A549 (cell line): ENCODE results near the gene MSRB3. TPM values are rescaled to one million over a fixed set of nuclear protein-coding genes. Genes with fewer than 3 reads are reported as not detected.

Experiments
- ATAC-seq, 2 experiments: fragments of 200-7000 bp in 1 of 2; fragments of >200 bp in 1 of 2; cut with Nextera tagmentation in 1 of 2; cut with Tn5 transposase in 1 of 2; 3 replicates each; pipeline versions ENCODE4 v1.8.0 to v1.9.1; 2018 to 2020; ENCODE audit warnings: mild to moderate bottlenecking in 1 of 2, moderate library complexity in 1 of 2
- CTCF ChIA-PET: fragments of 300-600 bp; sonication (Branson Sonifier 250); formaldehyde crosslinking; extraction: SDS; loops from one replicate; lab custom pipeline; 2021; ENCODE audit warnings: antibody characterized with exemption, inconsistent platforms; lab: Yijun Ruan, JAX
- POLR2A ChIA-PET: fragments of 350-600 bp; formaldehyde crosslinking; extraction: SDS; loops from one replicate; lab custom pipeline; 2021; ENCODE audit warnings: antibody characterized with exemption, inconsistent platforms; lab: Yijun Ruan, JAX
- DNase-seq, 2 experiments: peaks; one replicate each; pipeline versions ENCODE4 v3.0.0 to v3.0.0-alpha.2; 2011 to 2016; ENCODE audit warnings: low read depth in 1 of 2, low spot score in 1 of 2
- FAIRE-seq: peaks from 2 replicates; lab custom pipeline; 2011; peaks lifted over from hg19 to GRCh38; lab: Jason Lieb, UNC
- H3K27ac ChIP-seq, 2 experiments: fragments of >200 bp; sonication (Bioruptor Twin); formaldehyde crosslinking; 3 replicates each; pipeline ENCODE4 v1.5.1; 2016 to 2017
- H3K4me1 ChIP-seq: fragments of >200 bp; sonication (Bioruptor Twin); formaldehyde crosslinking; 3 replicates; pipeline ENCODE4 v1.6.1; 2016
- H3K4me2 ChIP-seq: fragments of >200 bp; sonication (Bioruptor Twin); formaldehyde crosslinking; 3 replicates; pipeline ENCODE4 v1.6.1; 2016
- H3K4me3 ChIP-seq: fragments of >200 bp; sonication (Bioruptor Twin); formaldehyde crosslinking; 3 replicates; pipeline ENCODE4 v1.5.1; 2016
- H3K9me3 ChIP-seq: fragments of >200 bp; sonication (Bioruptor Twin); formaldehyde crosslinking; 3 replicates; pipeline ENCODE4 v1.6.1; 2016
- BCL3 ChIP-seq: fragments of >200 bp; sonication (Bioruptor Twin); formaldehyde crosslinking; IDR thresholded peaks from 3 replicates; pipeline ENCODE4 v1.6.1; 2016
- CBX2 ChIP-seq: fragments of 200-600 bp; sonication (generic); IDR thresholded peaks from 2 replicates; pipeline ENCODE4 v1.6.1; 2016; ENCODE audit warnings: low read depth, mild to moderate bottlenecking, borderline replicate concordance
- CHD4 ChIP-seq: fragments of 200-600 bp; sonication (generic); IDR thresholded peaks from 2 replicates; pipeline ENCODE4 v1.6.1; 2016; ENCODE audit warnings: antibody characterized with exemption, mild to moderate bottlenecking, borderline replicate concordance
- E2F6 ChIP-seq: IDR thresholded peaks from 2 replicates; pipeline ENCODE4 v1.6.1; 2012; ENCODE audit warnings: low read depth, borderline replicate concordance
- EP300 ChIP-seq, 2 experiments: fragments of >200 bp; sonication (Bioruptor Twin); formaldehyde crosslinking; IDR thresholded peaks; 2 replicates in 1 of 2; 3 replicates in 1 of 2; pipeline ENCODE4 v1.6.1; 2016 to 2017
- GATA3 ChIP-seq: IDR thresholded peaks from 2 replicates; pipeline ENCODE4 v1.6.1; 2012; ENCODE audit warnings: borderline replicate concordance
- HES2 ChIP-seq: fragments of >200 bp; sonication (Bioruptor Twin); formaldehyde crosslinking; IDR thresholded peaks from 2 replicates; pipeline ENCODE4 v1.6.1; 2016
- HMGXB4 ChIP-seq: fragments of 250-450 bp; sonication (Bioruptor Pico); IDR thresholded peaks from 2 replicates; pipeline ENCODE4 v1.5.0; 2021; ENCODE audit warnings: mild to moderate bottlenecking, moderate library complexity, borderline replicate concordance
- HOXB13 ChIP-seq: fragments of 250-450 bp; sonication (Bioruptor Pico); IDR thresholded peaks from 2 replicates; pipeline ENCODE4 v1.5.0; 2020; ENCODE audit warnings: low read depth, mild to moderate bottlenecking, moderate library complexity
- JUNB ChIP-seq: fragments of >200 bp; sonication (Bioruptor Twin); formaldehyde crosslinking; IDR thresholded peaks from 2 replicates; pipeline ENCODE4 v1.6.1; 2016
- KDM1A ChIP-seq: fragments of 200-600 bp; sonication (generic); IDR thresholded peaks from 2 replicates; pipeline ENCODE4 v1.6.1; 2016; ENCODE audit warnings: low read depth, mild to moderate bottlenecking
- MYC ChIP-seq: IDR thresholded peaks from 2 replicates; pipeline ENCODE4 v1.6.1; 2012; ENCODE audit warnings: mild to moderate bottlenecking, inconsistent platforms, low read length, improper control_type of control experiment, borderline replicate concordance
- NFE2L2 ChIP-seq: fragments of 150-350 bp; conservative IDR thresholded peaks from 2 replicates; pipeline ENCODE4 v1.6.1; 2014; ENCODE audit warnings: low read length
- PHF8 ChIP-seq: fragments of 200-600 bp; sonication (generic); IDR thresholded peaks from 2 replicates; pipeline ENCODE4 v1.6.1; 2016; ENCODE audit warnings: low read depth, mild to moderate bottlenecking, antibody characterized with exemption, moderate library complexity, borderline replicate concordance
- POLR2A ChIP-seq: IDR thresholded peaks from 2 replicates; pipeline ENCODE4 v1.6.1; 2012; ENCODE audit warnings: mild to moderate bottlenecking, low read length
- RAD21 ChIP-seq, 2 experiments: fragments of >200 bp in 1 of 2; sonication (Bioruptor Twin) in 1 of 2; formaldehyde crosslinking in 1 of 2; IDR thresholded peaks in 1 of 2; conservative IDR thresholded peaks in 1 of 2; 2 replicates in 1 of 2; 3 replicates in 1 of 2; pipeline ENCODE4 v1.6.1; 2012 to 2018; ENCODE audit warnings: inconsistent platforms in 1 of 2
- RFX5 ChIP-seq: fragments of 450-650 bp; IDR thresholded peaks from 2 replicates; pipeline ENCODE4 v1.7.1; 2014; ENCODE audit warnings: antibody characterized with exemption, mild to moderate bottlenecking, moderate library complexity
- SMC3 ChIP-seq: fragments of >200 bp; sonication (Bioruptor Twin); formaldehyde crosslinking; IDR thresholded peaks from 3 replicates; pipeline ENCODE4 v1.6.1; 2018; ENCODE audit warnings: inconsistent platforms
- SREBF2 ChIP-seq: fragments of 450-650 bp; IDR thresholded peaks from 2 replicates; pipeline ENCODE4 v1.6.1; 2014; ENCODE audit warnings: mild to moderate bottlenecking, moderate library complexity
- TP53 ChIP-seq: fragments of 250-450 bp; sonication (Bioruptor Pico); IDR thresholded peaks from 2 replicates; pipeline ENCODE4 v1.5.0; 2021; ENCODE audit warnings: mild to moderate bottlenecking, moderate library complexity
- USF2 ChIP-seq: fragments of 450-650 bp; IDR thresholded peaks from 2 replicates; pipeline ENCODE4 v1.6.1; 2014; ENCODE audit warnings: antibody characterized with exemption
- ZFP36 ChIP-seq: fragments of 450-650 bp; IDR thresholded peaks from 2 replicates; pipeline ENCODE4 v1.6.1; 2014; ENCODE audit warnings: borderline replicate concordance; ENCODE audit not compliant: partially characterized antibody
- ZNF302 ChIP-seq: fragments of 250-450 bp; sonication (Bioruptor Pico); IDR thresholded peaks from 2 replicates; pipeline ENCODE4 v1.9.0; 2021; ENCODE audit warnings: inconsistent platforms, mild to moderate bottlenecking, moderate library complexity
- ZSCAN20 ChIP-seq: fragments of 250-450 bp; sonication (Bioruptor Pico); IDR thresholded peaks from 2 replicates; pipeline ENCODE4 v1.8.0; 2022; ENCODE audit warnings: mild to moderate bottlenecking, moderate library complexity
- WGBS: methylation state at CpG from one replicate; pipeline ENCODE4 v1.1.6; 2017; ENCODE audit errors: missing lambda C conversion rate; 5-methylcytosine and 5-hydroxymethylcytosine counted together
- polyA plus RNA-seq, 4 experiments: library from polyadenylated mRNA; depleted of rRNA in 3 of 4; stranded (reverse); fragments of >200 nt; fragmentation: RNase III in 1 of 4; extraction: RNeasy Plus Mini Kit Qiagen cat#74134 plus additional on column Dnase treatment in 1 of 4; gene quantifications; 2 replicates in 3 of 4; 3 replicates in 1 of 4; pipeline ENCODE4 v1.2.3, GENCODE V29; 2011 to 2017

MSRB3 gene
- polyA plus RNA-seq, 2 of the 4 experiments (the other 2 are of a cell fraction): 25.2 to 46.1 TPM

- Histone ChIP-seq H3K9me3 (no peaks in the 10 kb centered on the region), H3K27ac (no peak overlapping the region), H3K4me1 (peaks cover 7% of the 10 kb centered on the region), H3K4me2 (peak overlapping the region; percentile 33; the same call in 2 of the 3 replicates), H3K4me3 (no peak overlapping the region)
- WGBS: 60% methylated on average over 3 of the region's 3 CpGs
- ChIA-PET CTCF (interaction anchor here (0.6 to 2.4 kb wide), 14 partner anchors 9 to 825 kb away, joined by 3 to 13 read pairs (median 3); no protein-coding TSS in a partner anchor), POLR2A (interaction anchor here (0.5 kb wide), 1 partner anchor 428 kb away, joined by 6 read pairs; no protein-coding TSS in a partner anchor)
- TF ChIP-seq SREBF2: no peak
- no peak for TF ChIP-seq MYC
- no peak for TF ChIP-seq TP53
- no peak for TF ChIP-seq CBX2
- TF ChIP-seq RFX5: no peak
- TF ChIP-seq EP300 (IDR thresholded peaks at IDR 0.05): no peak
- no peak for TF ChIP-seq BCL3
- no peak for TF ChIP-seq ZNF302 (CRISPR knock-in tag)
- TF ChIP-seq HES2: no peak
- no peak for TF ChIP-seq CHD4
- no peak for TF ChIP-seq E2F6
- TF ChIP-seq HOXB13 (CRISPR knock-in tag): no peak
- TF ChIP-seq RAD21 (conservative IDR thresholded peaks at IDR 0.05 in 1 of 2, IDR thresholded peaks at IDR 0.05 in 1 of 2): no peak
- TF ChIP-seq ZSCAN20: no peak
- FAIRE-seq (no peak), DNase-seq (no peak), ATAC-seq (no peak)
These were observed 28.7 kb downstream of the MSRB3 start for GRCh38 chr12:65307169-65307501.

- FAIRE-seq (no peak), DNase-seq (no peak), ATAC-seq (no peak)
- 82% methylated on average over 4 of the region's 4 CpGs for WGBS
- TF ChIP-seq PHF8 (no peak), KDM1A (no peak), JUNB (no peak), USF2 (no peak), POLR2A (no peak), NFE2L2 (no peak), ZNF302 (CRISPR knock-in tag) (no peak), EP300 (IDR thresholded peaks at IDR 0.05) (no peak), HMGXB4 (no peak), CHD4 (no peak), GATA3 (no peak), SMC3 (no peak), ZFP36 (no peak)
- CTCF ChIA-PET: interaction anchor here (1.0 kb wide), 1 partner anchor 677 kb away, joined by 3 read pairs; no protein-coding TSS in a partner anchor
- peaks cover 7% of the 10 kb centered on the region for H3K4me1 ChIP-seq
- no peak overlapping the region for H3K4me2 ChIP-seq
- no peak overlapping the region for H3K27ac ChIP-seq
- no peak overlapping the region for H3K4me3 ChIP-seq
- H3K9me3 ChIP-seq: no peaks in the 10 kb centered on the region
- POLR2A ChIA-PET: no interaction called here
These were observed 29.5 kb downstream of the MSRB3 start for GRCh38 chr12:65308006-65308405.
